ENCODE measurements around the gene RABGEF1. TPM values are rescaled to one million over a fixed set of nuclear protein-coding genes. Genes with fewer than 3 reads are reported as not detected.
"Not testable (repeated sequence)": the region's sequence is repeated elsewhere in the genome, so short reads cannot be mapped to it uniquely, and the experiment has no call there.

RABGEF1 gene
- total and polyA plus RNA-seq, 9 of the 15 experiments (the other 6 are each of a cell fraction or from before 2014, with no cell fraction given), result 7.0 to 29.3 (median 20.5) TPM

DNA sequence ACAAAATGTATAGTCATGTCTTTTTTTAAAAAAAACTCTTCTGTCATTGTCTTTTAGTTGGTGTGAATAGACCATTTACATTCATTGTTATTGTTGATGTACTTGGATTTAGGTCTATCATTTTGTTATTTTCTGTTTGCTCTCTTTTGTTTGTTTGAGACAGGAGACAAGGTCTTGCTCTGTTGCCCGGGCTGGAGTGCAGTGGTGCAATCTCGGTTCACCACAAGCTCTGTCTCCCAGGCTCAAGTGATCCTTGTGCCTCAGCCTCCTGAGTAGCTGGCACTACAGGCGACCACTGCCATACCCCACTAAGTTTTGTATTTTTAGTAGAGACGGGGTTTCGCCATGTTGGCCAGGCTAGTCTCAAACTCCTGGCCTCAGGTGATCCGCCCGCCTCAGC lies 23.9 kb upstream of the RABGEF1 start:
- H3K4me2 ChIP-seq (ENCODE audit: insufficient read depth, low read length); H3K4me3 ChIP-seq; H3K27ac ChIP-seq (ENCODE audit: extremely low read depth, low read depth, low read length); H3K9me3 ChIP-seq (replicated peaks; ENCODE audit: control insufficient read depth, insufficient read depth, low read depth, low read length); CTCF ChIA-PET (ENCODE audit: low intra/inter-chr PET ratio); H3K4me1 ChIP-seq (replicated peaks in 1 of 2; ENCODE audit: control insufficient read depth in 2 of 2, insufficient read depth in 2 of 2, low read length in 2 of 2); H3K9me1 ChIP-seq (ENCODE audit: control insufficient read depth, insufficient read depth, low read length); FAIRE-seq; intact Hi-C loops (cut with micrococcal nuclease); H3K27me3 ChIP-seq (ENCODE audit: control insufficient read depth in 2 of 2, insufficient read depth in 2 of 2, low read length in 2 of 2); H4K20me1 ChIP-seq (replicated peaks; ENCODE audit: control insufficient read depth, insufficient read depth, low read length); H3K79me2 ChIP-seq (ENCODE audit: control insufficient read depth, insufficient read depth, low read length); ATAC-seq; H2AFZ ChIP-seq (ENCODE audit: low read depth, low read length); DNase-seq (ENCODE audit: extremely low read depth in 1 of 4, low spot score in 3 of 4); H3K9ac ChIP-seq (ENCODE audit: insufficient read depth in 1 of 2, low read depth in 2 of 2, low read length in 2 of 2); BruUV-seq (replicated peaks); H3K36me3 ChIP-seq (ENCODE audit: control insufficient read depth, insufficient read depth, low read length); in situ Hi-C loops (cut with MboI); POLR2A ChIA-PET: not testable (repeated sequence)
- TF ChIP-seq ZNF507 (tag; conservative IDR thresholded peaks at IDR 0.05), result peak; percentile 88
- WGBS (ENCODE audit: insufficient coverage, low coverage, missing lambda C conversion rate), result 84% methylated on average over 7 of the region's 7 CpGs

GRCh38 chr7:66720561-66720960 lies 20.0 kb upstream of the RABGEF1 start:
- CTCF ChIA-PET (ENCODE audit: low intra/inter-chr PET ratio), result no interaction called here

More at GRCh38 chr7:66720561-66720960, 20.0 kb upstream of the RABGEF1 start:
- POLR2A ChIA-PET, result no interaction called here
- no peak for DNase-seq (ENCODE audit: extremely low read depth in 1 of 4, low spot score in 3 of 4)
- no peak overlapping the region for H3K9ac ChIP-seq (ENCODE audit: insufficient read depth in 1 of 2, low read depth in 2 of 2, low read length in 2 of 2)
- no peaks in the 10 kb centered on the region for H4K20me1 ChIP-seq (replicated peaks; ENCODE audit: control insufficient read depth, insufficient read depth, low read length)
- 40% methylated on average over 1 of the region's 1 CpG for WGBS (ENCODE audit: insufficient coverage, low coverage, missing lambda C conversion rate)
- H3K4me1 ChIP-seq (replicated peaks in 1 of 2; ENCODE audit: control insufficient read depth in 2 of 2, insufficient read depth in 2 of 2, low read length in 2 of 2), result no peaks in the 10 kb centered on the region
- H3K9me3 ChIP-seq (replicated peaks; ENCODE audit: control insufficient read depth, insufficient read depth, low read depth, low read length), result no peaks in the 10 kb centered on the region; the same call in none of the 2 replicates
- intact Hi-C loops (cut with micrococcal nuclease) (no loop called here), in situ Hi-C loops (cut with MboI) (no loop called here)
- H3K4me3 ChIP-seq, result no peak overlapping the region
- TF ChIP-seq ZFPM2 (CRISPR knock-in tag; IDR thresholded peaks at IDR 0.05), result no peak
- TF ChIP-seq ZNF780A (CRISPR knock-in tag; IDR thresholded peaks at IDR 0.05), result no peak
- no peak for TF ChIP-seq TAF15 (IDR thresholded peaks at IDR 0.05; ENCODE audit: low read depth, low read length)
- TF ChIP-seq CHD2 (IDR thresholded peaks at IDR 0.05; ENCODE audit: low read depth, low read length), result no peak
- no peak for TF ChIP-seq FOXJ2 (tag; IDR thresholded peaks at IDR 0.05)
- TF ChIP-seq FOXP1 (CRISPR knock-in tag; IDR thresholded peaks at IDR 0.05), result no peak
- no peak for TF ChIP-seq RHOXF2B (CRISPR knock-in tag; conservative IDR thresholded peaks at IDR 0.05)
- TF ChIP-seq KDM4B (IDR thresholded peaks at IDR 0.05; ENCODE audit: borderline replicate concordance in 2 of 2, low read depth in 1 of 2), result no peak
- TF ChIP-seq STAG1 (CRISPR knock-in tag; IDR thresholded peaks at IDR 0.05; ENCODE audit: borderline replicate concordance), result no peak
- TF ChIP-seq DIDO1 (tag; IDR thresholded peaks at IDR 0.05; ENCODE audit: low read depth), result no peak
- no peak for TF ChIP-seq FOXO4 (CRISPR knock-in tag; IDR thresholded peaks at IDR 0.05)
- no peaks in the 10 kb centered on the region for H3K9me1 ChIP-seq (ENCODE audit: control insufficient read depth, insufficient read depth, low read length)
- BruUV-seq (replicated peaks), result no TSS peak
- no peak for ATAC-seq
- H3K27me3 ChIP-seq (ENCODE audit: control insufficient read depth in 2 of 2, insufficient read depth in 2 of 2, low read length in 2 of 2), result no peaks in the 10 kb centered on the region
- no peak for FAIRE-seq
- no peak overlapping the region for H3K4me2 ChIP-seq (ENCODE audit: insufficient read depth, low read length)
- H3K36me3 ChIP-seq (ENCODE audit: control insufficient read depth, insufficient read depth, low read length), result no peaks in the 10 kb centered on the region
- no peaks in the 10 kb centered on the region for H3K79me2 ChIP-seq (ENCODE audit: control insufficient read depth, insufficient read depth, low read length)
- H2AFZ ChIP-seq (ENCODE audit: low read depth, low read length), result no peak overlapping the region
- no peak overlapping the region for H3K27ac ChIP-seq (ENCODE audit: extremely low read depth, low read depth, low read length)
